Measurements from ENCODE around the gene MACO1. TPM values are rescaled to one million over a fixed set of nuclear protein-coding genes. Genes with fewer than 3 reads are reported as not detected.

The MACO1 gene
- polyA plus RNA-seq, 2 of the 4 experiments (the other 2 are of a cell fraction), result 6.3 to 7.5 TPM

GRCh38 chr1:25523542-25523941 is 92.8 kb downstream of the MACO1 start (continued):
- TF ChIP-seq HMGXB4 (CRISPR knock-in tag; IDR thresholded peaks at IDR 0.05; ENCODE audit: borderline replicate concordance) (no peak), SMC3 (IDR thresholded peaks at IDR 0.05) (no peak)

GRCh38 chr1:25524568-25525360 is 94.1 kb downstream of the MACO1 start:
- no peak for ATAC-seq
- FAIRE-seq, result no peak
- ChIA-PET CTCF (interaction anchor here (1.1 kb wide), 1 partner anchor 48 kb away, joined by 3 read pairs; no protein-coding TSS in a partner anchor), POLR2A (no interaction called here)
- Histone ChIP-seq H3K27ac (no peak overlapping the region), H3K9me3 (no peaks in the 10 kb centered on the region), H3K4me2 (no peak overlapping the region), H3K4me1 (0 out of 3 replicates have a peak, but pooled peaks cover 7% of the 10 kb centered on the region), H3K4me3 (no peak overlapping the region)
- no peak for DNase-seq (ENCODE audit: low read depth in 1 of 2, low spot score in 1 of 2)
- 62% methylated on average over 15 of the region's 15 CpGs for WGBS (ENCODE audit: missing lambda C conversion rate)
- TF ChIP-seq USF2 (IDR thresholded peaks at IDR 0.05) (no peak), ESRRA (IDR thresholded peaks at IDR 0.05; ENCODE audit: borderline replicate concordance, low read length) (no peak), NR3C1 (IDR thresholded peaks at IDR 0.05) (no peak), RNF2 (IDR thresholded peaks at IDR 0.05; ENCODE audit: borderline replicate concordance, low read depth) (no peak), POLR2AphosphoS2 (conservative IDR thresholded peaks at IDR 0.05; ENCODE audit: low read length) (no peak), PHF8 (IDR thresholded peaks at IDR 0.05; ENCODE audit: borderline replicate concordance, low read depth) (no peak), HEYL (CRISPR knock-in tag; IDR thresholded peaks at IDR 0.05) (no peak), KDM1A (IDR thresholded peaks at IDR 0.05; ENCODE audit: low read depth) (no peak), CBX8 (IDR thresholded peaks at IDR 0.05) (no peak), CTCF (IDR thresholded peaks at IDR 0.05) (no peak), JUNB (IDR thresholded peaks at IDR 0.05) (no peak)

GRCh38 chr1:25525361-25525688 is 94.6 kb downstream of the MACO1 start:
- no peak for FAIRE-seq
- no peak for ATAC-seq
- 71% methylated on average over 4 of the region's 4 CpGs for WGBS (ENCODE audit: missing lambda C conversion rate)

GRCh38 chr1:25526753-25527152 is 96.1 kb downstream of the MACO1 start:
- Histone ChIP-seq H3K27ac (no peak overlapping the region), H3K4me2 (no peak overlapping the region), H3K4me1 (peaks cover 18% of the 10 kb centered on the region; the same call in 2 of the 3 replicates), H3K4me3 (no peak overlapping the region), H3K9me3 (no peaks in the 10 kb centered on the region)
- ChIA-PET CTCF (interaction anchor here (0.7 to 1.0 kb wide), 2 partner anchors 8 to 10 kb away, joined by 3 read pairs; no protein-coding TSS in a partner anchor), POLR2A (no interaction called here)
- no peak for DNase-seq (ENCODE audit: low read depth in 1 of 2, low spot score in 1 of 2)
- 82% methylated on average over 1 of the region's 2 CpGs for WGBS (ENCODE audit: missing lambda C conversion rate)
- no peak for ATAC-seq
- FAIRE-seq, result no peak
- TF ChIP-seq RCOR1 (IDR thresholded peaks at IDR 0.05; ENCODE audit: low read depth, low read length) (no peak), SREBF2 (IDR thresholded peaks at IDR 0.05) (no peak), JUN (IDR thresholded peaks at IDR 0.05) (no peak), GATA3 (IDR thresholded peaks at IDR 0.05; ENCODE audit: borderline replicate concordance) (no peak), PHF8 (IDR thresholded peaks at IDR 0.05; ENCODE audit: borderline replicate concordance, low read depth) (no peak), MAZ (IDR thresholded peaks at IDR 0.05; ENCODE audit: borderline replicate concordance, low read depth, low read length) (no peak), NPAS2 (CRISPR knock-in tag; IDR thresholded peaks at IDR 0.05; ENCODE audit: borderline replicate concordance) (no peak), CHD4 (IDR thresholded peaks at IDR 0.05; ENCODE audit: borderline replicate concordance) (no peak), MYC (IDR thresholded peaks at IDR 0.05; ENCODE audit: borderline replicate concordance, low read length) (no peak), HOXB13 (CRISPR knock-in tag; IDR thresholded peaks at IDR 0.05; ENCODE audit: low read depth) (no peak), TP53 (CRISPR knock-in tag; IDR thresholded peaks at IDR 0.05) (no peak), ZFP36 (IDR thresholded peaks at IDR 0.05; ENCODE audit: borderline replicate concordance, partially characterized antibody) (no peak), BCL3 (IDR thresholded peaks at IDR 0.05) (no peak), CEBPB (IDR thresholded peaks at IDR 0.05) (no peak)

More at GRCh38 chr1:25525361-25525688, 94.6 kb downstream of the MACO1 start:
- no peak for DNase-seq (ENCODE audit: low read depth in 1 of 2, low spot score in 1 of 2)
- Histone ChIP-seq H3K4me1 (peaks cover 9% of the 10 kb centered on the region; the same call in 2 of the 3 replicates), H3K27ac (no peak overlapping the region), H3K4me3 (no peak overlapping the region), H3K9me3 (no peaks in the 10 kb centered on the region), H3K4me2 (no peak overlapping the region)
- ChIA-PET POLR2A (no interaction called here), CTCF (interaction anchor here (1.1 kb wide), 1 partner anchor 47 kb away, joined by 3 read pairs; no protein-coding TSS in a partner anchor)
- no peak for TF ChIP-seq HOXA7 (CRISPR knock-in tag; IDR thresholded peaks at IDR 0.05)
- no peak for TF ChIP-seq CHD2 (IDR thresholded peaks at IDR 0.05; ENCODE audit: low read length, partially characterized antibody)
- no peak for TF ChIP-seq FOXS1 (CRISPR knock-in tag; IDR thresholded peaks at IDR 0.05)
- no peak for TF ChIP-seq RAD21 (conservative IDR thresholded peaks at IDR 0.05 in 1 of 2, IDR thresholded peaks at IDR 0.05 in 1 of 2)

All from A549 (cell line).